ENCODE data around the gene FERMT2.

The FERMT2 gene

DNA sequence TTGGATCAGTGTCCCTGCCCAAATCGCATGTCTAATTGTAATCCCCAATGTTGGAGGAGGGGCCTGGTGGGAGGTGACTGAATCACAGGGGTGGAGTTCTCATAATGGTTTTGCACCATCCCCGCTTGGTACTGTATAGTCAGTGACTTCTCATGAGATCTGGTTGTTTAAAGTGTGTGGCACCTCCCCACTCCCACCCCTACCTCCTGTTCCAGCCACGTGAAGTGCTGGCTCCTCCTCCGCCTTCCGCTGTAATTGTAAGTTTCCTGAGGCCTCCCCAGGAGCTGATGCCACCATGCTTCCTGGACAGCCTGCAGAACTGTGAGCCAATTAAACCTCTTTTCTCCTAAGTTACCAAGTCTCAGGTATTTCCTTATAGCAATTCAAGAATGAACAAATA, 67.2 kb downstream of the FERMT2 start:
- no peak for TF ChIP-seq TCF12 (IDR thresholded peaks at IDR 0.05; ENCODE audit: low read depth)
- no peak for TF ChIP-seq TEAD4 (IDR thresholded peaks at IDR 0.05)
- TF ChIP-seq YY1 (IDR thresholded peaks at IDR 0.05; ENCODE audit: low read depth), result no peak
- TF ChIP-seq, protein P1, sequence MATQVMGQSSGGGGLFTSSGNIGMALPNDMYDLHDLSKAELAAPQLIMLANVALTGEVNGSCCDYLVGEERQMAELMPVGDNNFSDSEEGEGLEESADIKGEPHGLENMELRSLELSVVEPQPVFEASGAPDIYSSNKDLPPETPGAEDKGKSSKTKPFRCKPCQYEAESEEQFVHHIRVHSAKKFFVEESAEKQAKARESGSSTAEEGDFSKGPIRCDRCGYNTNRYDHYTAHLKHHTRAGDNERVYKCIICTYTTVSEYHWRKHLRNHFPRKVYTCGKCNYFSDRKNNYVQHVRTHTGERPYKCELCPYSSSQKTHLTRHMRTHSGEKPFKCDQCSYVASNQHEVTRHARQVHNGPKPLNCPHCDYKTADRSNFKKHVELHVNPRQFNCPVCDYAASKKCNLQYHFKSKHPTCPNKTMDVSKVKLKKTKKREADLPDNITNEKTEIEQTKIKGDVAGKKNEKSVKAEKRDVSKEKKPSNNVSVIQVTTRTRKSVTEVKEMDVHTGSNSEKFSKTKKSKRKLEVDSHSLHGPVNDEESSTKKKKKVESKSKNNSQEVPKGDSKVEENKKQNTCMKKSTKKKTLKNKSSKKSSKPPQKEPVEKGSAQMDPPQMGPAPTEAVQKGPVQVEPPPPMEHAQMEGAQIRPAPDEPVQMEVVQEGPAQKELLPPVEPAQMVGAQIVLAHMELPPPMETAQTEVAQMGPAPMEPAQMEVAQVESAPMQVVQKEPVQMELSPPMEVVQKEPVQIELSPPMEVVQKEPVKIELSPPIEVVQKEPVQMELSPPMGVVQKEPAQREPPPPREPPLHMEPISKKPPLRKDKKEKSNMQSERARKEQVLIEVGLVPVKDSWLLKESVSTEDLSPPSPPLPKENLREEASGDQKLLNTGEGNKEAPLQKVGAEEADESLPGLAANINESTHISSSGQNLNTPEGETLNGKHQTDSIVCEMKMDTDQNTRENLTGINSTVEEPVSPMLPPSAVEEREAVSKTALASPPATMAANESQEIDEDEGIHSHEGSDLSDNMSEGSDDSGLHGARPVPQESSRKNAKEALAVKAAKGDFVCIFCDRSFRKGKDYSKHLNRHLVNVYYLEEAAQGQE (IDR thresholded peaks at IDR 0.05; ENCODE audit: low read depth), result no peak
- no peak for TF ChIP-seq ZBTB7A (IDR thresholded peaks at IDR 0.05; ENCODE audit: low read depth)
- TF ChIP-seq RAD21 (IDR thresholded peaks at IDR 0.05; ENCODE audit: low read depth), result no peak
- TF ChIP-seq, protein P2, sequence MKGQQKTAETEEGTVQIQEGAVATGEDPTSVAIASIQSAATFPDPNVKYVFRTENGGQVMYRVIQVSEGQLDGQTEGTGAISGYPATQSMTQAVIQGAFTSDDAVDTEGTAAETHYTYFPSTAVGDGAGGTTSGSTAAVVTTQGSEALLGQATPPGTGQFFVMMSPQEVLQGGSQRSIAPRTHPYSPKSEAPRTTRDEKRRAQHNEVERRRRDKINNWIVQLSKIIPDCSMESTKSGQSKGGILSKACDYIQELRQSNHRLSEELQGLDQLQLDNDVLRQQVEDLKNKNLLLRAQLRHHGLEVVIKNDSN (IDR thresholded peaks at IDR 0.05), result no peak
- TF ChIP-seq CEBPB (IDR thresholded peaks at IDR 0.05), result no peak
- no peak for TF ChIP-seq EGR1 (IDR thresholded peaks at IDR 0.05)
- TF ChIP-seq, protein P3, sequence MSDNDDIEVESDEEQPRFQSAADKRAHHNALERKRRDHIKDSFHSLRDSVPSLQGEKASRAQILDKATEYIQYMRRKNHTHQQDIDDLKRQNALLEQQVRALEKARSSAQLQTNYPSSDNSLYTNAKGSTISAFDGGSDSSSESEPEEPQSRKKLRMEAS (IDR thresholded peaks at IDR 0.05), result no peak

DNA sequence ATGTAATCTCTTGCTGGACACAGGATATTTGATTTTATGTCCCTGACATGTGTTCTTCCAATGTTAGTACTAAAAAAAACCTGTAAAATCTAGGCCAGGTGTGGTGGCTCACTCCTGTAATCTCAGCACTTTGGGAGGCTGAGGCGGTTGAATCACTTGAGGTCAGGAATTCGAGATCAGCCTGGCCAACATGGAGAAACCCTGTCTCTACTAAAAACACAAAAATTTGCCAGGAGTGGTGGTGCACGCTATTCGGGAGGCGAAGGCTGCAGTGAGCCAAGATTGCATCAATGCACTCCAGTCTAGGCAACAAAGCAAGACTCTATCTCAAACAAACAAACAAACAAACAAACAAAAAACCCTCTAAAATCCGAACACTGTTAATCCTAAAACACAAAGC, 68.0 kb downstream of the FERMT2 start:
- TF ChIP-seq TEAD4 (IDR thresholded peaks at IDR 0.05) (no peak), RAD21 (IDR thresholded peaks at IDR 0.05; ENCODE audit: low read depth) (no peak), ZBTB7A (IDR thresholded peaks at IDR 0.05; ENCODE audit: low read depth) (no peak), NFIC (IDR thresholded peaks at IDR 0.05) (no peak), TAF1 (IDR thresholded peaks at IDR 0.05; ENCODE audit: low read depth) (no peak), EP300 (IDR thresholded peaks at IDR 0.05; ENCODE audit: borderline replicate concordance) (no peak), EGR1 (IDR thresholded peaks at IDR 0.05) (no peak)
- TF ChIP-seq, protein P3 (IDR thresholded peaks at IDR 0.05), result no peak
- TF ChIP-seq, protein P2 (IDR thresholded peaks at IDR 0.05), result no peak

DNA sequence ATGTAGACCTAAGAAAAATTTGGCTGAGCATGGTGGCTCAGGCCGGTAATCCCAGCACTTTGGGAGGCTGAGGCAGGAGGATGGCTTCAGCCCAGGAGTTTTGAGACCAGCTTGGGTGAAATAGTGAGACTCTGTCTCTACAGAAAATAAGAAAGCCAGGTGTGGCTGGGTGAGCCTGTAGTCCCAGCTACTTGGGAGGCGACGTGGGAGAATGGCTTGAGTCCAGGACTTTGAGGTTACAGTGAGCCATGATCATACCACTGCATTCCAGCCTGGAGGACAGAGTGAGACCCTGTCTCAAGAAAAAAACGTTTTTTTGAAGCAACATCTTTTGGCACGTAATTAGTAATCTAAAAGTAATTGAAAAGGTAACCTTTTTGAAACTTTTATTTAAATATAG, 70.9 kb downstream of the FERMT2 start:
- TF ChIP-seq, protein P2 (IDR thresholded peaks at IDR 0.05), result no peak
- TF ChIP-seq TAF1 (IDR thresholded peaks at IDR 0.05; ENCODE audit: low read depth) (no peak), EP300 (IDR thresholded peaks at IDR 0.05; ENCODE audit: borderline replicate concordance) (no peak), ZBTB7A (IDR thresholded peaks at IDR 0.05; ENCODE audit: low read depth) (no peak), FOXM1 (IDR thresholded peaks at IDR 0.05; ENCODE audit: borderline replicate concordance, low read depth) (no peak)
- TF ChIP-seq, protein P1 (IDR thresholded peaks at IDR 0.05; ENCODE audit: low read depth), result no peak

DNA sequence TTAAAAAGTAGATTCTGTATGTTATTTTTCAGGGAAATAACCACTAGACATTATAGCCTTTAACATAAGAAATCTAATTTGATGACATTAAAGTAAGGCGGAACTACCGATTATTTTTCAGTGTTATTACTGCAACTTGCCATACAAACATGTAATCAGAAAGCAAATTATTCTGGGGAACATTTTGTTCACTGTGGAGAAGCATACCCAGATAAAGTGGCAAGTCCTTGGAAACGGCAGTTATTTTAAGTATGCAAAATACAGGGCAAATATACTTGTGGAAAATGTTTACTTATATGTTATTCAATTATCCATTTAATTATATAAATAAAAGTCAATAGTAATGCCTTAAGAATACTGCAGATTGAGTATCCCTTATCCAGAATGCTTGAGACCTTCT, 71.9 kb downstream of the FERMT2 start:
- TF ChIP-seq FOXM1 (IDR thresholded peaks at IDR 0.05; ENCODE audit: borderline replicate concordance, low read depth) (no peak), EP300 (IDR thresholded peaks at IDR 0.05; ENCODE audit: borderline replicate concordance) (no peak), ZBTB7A (IDR thresholded peaks at IDR 0.05; ENCODE audit: low read depth) (no peak), EGR1 (IDR thresholded peaks at IDR 0.05) (no peak), YY1 (IDR thresholded peaks at IDR 0.05; ENCODE audit: low read depth) (no peak)
- TF ChIP-seq, protein P3 (IDR thresholded peaks at IDR 0.05), result no peak

DNA sequence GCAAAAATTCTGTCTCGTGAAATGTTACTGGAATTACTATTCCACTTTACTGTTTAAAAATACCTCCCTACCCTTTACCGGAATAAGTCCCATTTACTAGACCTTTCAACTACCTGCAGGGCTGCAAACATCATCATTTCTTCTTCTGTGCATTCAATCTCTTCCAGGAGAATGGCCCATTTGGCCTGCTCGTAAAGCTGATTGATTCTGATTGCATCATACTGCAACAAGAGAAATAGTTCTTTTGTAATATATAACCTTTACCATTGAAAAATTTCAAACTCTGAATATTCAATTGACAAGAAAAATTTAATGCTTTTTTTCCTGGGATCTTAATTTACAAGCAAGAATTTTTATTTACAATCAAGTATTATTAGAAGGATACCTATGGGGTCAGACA, 72.4 kb downstream of the FERMT2 start:
- TF ChIP-seq NFIC (IDR thresholded peaks at IDR 0.05) (no peak), FOXM1 (IDR thresholded peaks at IDR 0.05; ENCODE audit: borderline replicate concordance, low read depth) (no peak), EP300 (IDR thresholded peaks at IDR 0.05; ENCODE audit: borderline replicate concordance) (no peak), EGR1 (IDR thresholded peaks at IDR 0.05) (no peak), CREB1 (IDR thresholded peaks at IDR 0.05; ENCODE audit: low read depth) (no peak), CEBPB (IDR thresholded peaks at IDR 0.05) (no peak), RAD21 (IDR thresholded peaks at IDR 0.05; ENCODE audit: low read depth) (no peak), ZBTB7A (IDR thresholded peaks at IDR 0.05; ENCODE audit: low read depth) (no peak), TAF1 (IDR thresholded peaks at IDR 0.05; ENCODE audit: low read depth) (no peak), YY1 (IDR thresholded peaks at IDR 0.05; ENCODE audit: low read depth) (no peak), TCF12 (IDR thresholded peaks at IDR 0.05; ENCODE audit: low read depth) (no peak)
- TF ChIP-seq, protein P3 (IDR thresholded peaks at IDR 0.05), result no peak
- TF ChIP-seq, protein P1 (IDR thresholded peaks at IDR 0.05; ENCODE audit: low read depth), result no peak
- TF ChIP-seq, protein P2 (IDR thresholded peaks at IDR 0.05), result no peak
